ENCODE results near the gene SHKBP1.

- TF ChIP-seq CTCF (conservative IDR thresholded peaks at IDR 0.05; ENCODE audit: low read depth, low read length): peak; percentile 49
- no peak for TF ChIP-seq EZH2 (IDR thresholded peaks at IDR 0.05; ENCODE audit: borderline replicate concordance, low read depth, low read length, poor library complexity, severe bottlenecking)
These were observed 46.4 kb upstream of the SHKBP1 start for GRCh38 chr19:40530091-40530901.
